Measurements from ENCODE around the gene NMNAT2. TPM values are rescaled to one million over a fixed set of nuclear protein-coding genes. Genes with fewer than 3 reads are reported as not detected.
"Not testable (repeated sequence)": the region's sequence is repeated elsewhere in the genome, so short reads cannot be mapped to it uniquely, and the experiment has no call there.

Gene NMNAT2
- total RNA-seq, 1 donor from 2014 or later = 1.2 TPM

GRCh38 chr1:183249941-183250452 lies 168.2 kb downstream of the NMNAT2 start:
- no peak for ATAC-seq
- DNase-seq = no peak
- intact Hi-C loops (cut with micrococcal nuclease) = no loop called here

DNA sequence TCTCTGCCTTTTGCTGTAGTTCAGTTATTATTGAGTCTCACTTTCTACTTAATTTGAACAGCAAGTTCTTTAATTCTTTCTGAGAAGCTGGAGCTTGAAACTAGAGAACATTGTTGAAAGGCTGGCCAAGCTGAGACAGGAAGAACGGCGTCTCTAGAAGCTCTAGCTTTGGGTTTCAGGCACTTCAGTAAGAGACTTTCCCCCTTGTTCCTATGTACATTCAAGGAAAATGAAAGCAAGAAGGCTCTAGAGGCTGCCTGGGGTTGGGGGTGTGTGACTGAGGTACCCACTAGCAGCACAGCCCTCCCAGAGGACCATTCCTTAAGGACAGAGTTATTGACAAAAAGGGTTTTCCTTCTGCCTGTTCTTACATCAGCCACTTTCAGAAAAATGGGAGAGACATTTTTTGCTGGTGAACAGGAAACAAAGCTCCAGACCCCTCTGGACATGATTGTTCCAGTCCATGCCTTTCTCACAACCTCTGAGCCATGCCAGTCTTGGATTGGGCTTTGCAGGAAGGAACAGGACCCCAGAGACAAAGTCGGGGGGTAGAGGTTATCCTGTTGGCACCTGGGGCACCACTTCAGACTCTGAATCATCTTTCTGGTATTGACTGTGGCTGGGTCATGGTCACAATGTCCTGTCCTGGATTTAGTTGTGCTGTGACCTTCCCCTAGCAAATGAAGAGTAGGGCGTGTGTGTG lies 169.0 kb downstream of the NMNAT2 start:
- intact Hi-C loops (cut with micrococcal nuclease) = no loop called here
- no peak for DNase-seq
- no peak for ATAC-seq

DNA sequence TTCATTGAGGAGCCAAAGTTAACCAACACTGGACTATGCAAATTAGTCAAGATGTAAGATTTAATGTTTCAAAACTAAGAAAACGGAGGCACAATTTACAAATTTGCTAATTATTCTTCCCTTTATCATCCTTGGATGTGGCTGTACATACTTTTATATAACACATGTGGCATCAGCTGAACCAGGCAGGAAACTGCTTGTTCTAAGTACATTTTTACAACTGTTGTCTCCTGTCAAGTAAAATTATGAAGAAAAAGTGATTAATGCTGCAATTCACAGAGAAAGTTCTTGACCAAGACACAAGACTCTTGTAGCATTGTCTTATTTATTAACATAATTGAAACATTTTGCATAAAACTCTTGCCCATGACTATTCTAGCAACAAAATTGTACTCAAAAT lies 170.2 kb downstream of the NMNAT2 start:
- ATAC-seq = no peak
- intact Hi-C loops (cut with micrococcal nuclease) = no loop called here
- DNase-seq = no peak

- ATAC-seq (no peak), DNase-seq (no peak)
- intact Hi-C loops (cut with micrococcal nuclease) = no loop called here
Measured at GRCh38 chr1:183247484-183247883, 170.7 kb downstream of the NMNAT2 start.

GRCh38 chr1:183247066-183247465 lies 171.1 kb downstream of the NMNAT2 start:
- ATAC-seq = no peak

GRCh38 chr1:183246436-183246835 lies 171.7 kb downstream of the NMNAT2 start:
- intact Hi-C loops (cut with micrococcal nuclease) = no loop called here
- DNase-seq (no peak), ATAC-seq (no peak)

More at GRCh38 chr1:183247066-183247465, 171.1 kb downstream of the NMNAT2 start:
- no peak for DNase-seq
- intact Hi-C loops (cut with micrococcal nuclease) = no loop called here

GRCh38 chr1:183245357-183245756 lies 172.8 kb downstream of the NMNAT2 start:
- intact Hi-C loops (cut with micrococcal nuclease) = no loop called here
- ATAC-seq (no peak), DNase-seq (no peak)

GRCh38 chr1:183244466-183244865 lies 173.7 kb downstream of the NMNAT2 start:
- intact Hi-C loops (cut with micrococcal nuclease) = no loop called here
- peak; percentile 47 for ATAC-seq

GRCh38 chr1:183243161-183244050 lies 174.8 kb downstream of the NMNAT2 start:
- DNase-seq (peak; percentile 76), ATAC-seq (peak; percentile 66)
- intact Hi-C loops (cut with micrococcal nuclease) = no loop called here

More at GRCh38 chr1:183244466-183244865, 173.7 kb downstream of the NMNAT2 start:
- peak; percentile 87 for DNase-seq

DNA sequence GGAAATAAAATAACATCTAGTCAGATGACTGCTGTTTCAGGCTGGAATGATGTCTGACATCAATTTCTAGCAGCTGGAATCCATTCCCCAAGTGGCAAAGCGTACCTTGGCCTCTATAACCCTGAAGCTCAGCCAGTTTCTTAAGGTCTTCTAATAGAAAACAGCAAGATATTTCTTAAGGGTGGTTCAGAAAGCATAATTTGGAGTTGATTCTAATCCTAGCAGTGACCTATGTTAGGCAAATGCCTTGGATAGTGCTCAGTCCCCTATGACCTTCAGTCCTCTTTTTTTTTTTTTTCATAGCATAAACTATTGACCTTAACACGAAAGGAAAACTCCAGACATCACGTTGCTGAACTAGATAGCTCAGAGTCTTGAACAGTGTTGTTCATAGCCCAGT lies 175.6 kb downstream of the NMNAT2 start:
- ATAC-seq = peak; percentile 44
- intact Hi-C loops (cut with micrococcal nuclease) = no loop called here
- DNase-seq = no peak

DNA sequence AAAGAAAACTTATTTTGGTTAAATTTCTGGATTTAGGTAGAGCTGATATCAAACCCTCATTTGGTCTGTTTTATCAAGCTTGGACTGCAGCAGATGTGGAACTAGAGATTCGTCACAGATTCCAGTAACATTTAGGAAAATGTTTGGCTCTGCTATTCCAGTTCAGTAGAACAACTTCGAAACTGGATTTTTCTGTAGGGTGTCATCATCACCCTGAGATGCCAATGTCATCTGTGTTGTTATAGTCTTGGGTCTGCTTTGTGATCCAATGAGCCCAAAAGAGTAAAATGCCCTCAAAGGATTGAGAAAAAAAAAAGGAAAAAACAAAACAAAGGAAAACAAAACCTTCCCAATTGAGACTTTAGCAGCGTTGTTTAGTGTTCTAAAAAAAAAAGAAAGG lies 176.7 kb downstream of the NMNAT2 start:
- intact Hi-C loops (cut with micrococcal nuclease) = no loop called here
- no peak for ATAC-seq

GRCh38 chr1:183240853-183241252 lies 177.3 kb downstream of the NMNAT2 start:
- ATAC-seq; intact Hi-C loops (cut with micrococcal nuclease); DNase-seq: not testable (repeated sequence)

More for the DNA sequence above, 176.7 kb downstream of the NMNAT2 start:
- DNase-seq = no peak

DNA sequence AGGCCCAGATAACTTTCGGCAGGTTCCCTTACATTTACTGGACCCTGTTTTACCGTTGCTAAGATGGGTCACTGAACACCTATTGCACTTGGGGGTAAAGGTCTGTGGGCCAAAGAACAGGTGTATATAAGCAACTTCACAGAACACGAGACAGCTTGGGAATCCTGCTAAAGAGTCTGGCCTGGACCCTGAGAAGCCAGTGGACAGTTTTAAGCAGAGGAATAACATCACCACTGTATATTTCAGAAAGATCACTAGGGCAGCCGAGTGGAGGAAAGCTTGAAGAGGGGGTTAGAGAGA lies 177.7 kb downstream of the NMNAT2 start:
- intact Hi-C loops (cut with micrococcal nuclease) = no loop called here
- no peak for ATAC-seq
- DNase-seq = no peak

DNA sequence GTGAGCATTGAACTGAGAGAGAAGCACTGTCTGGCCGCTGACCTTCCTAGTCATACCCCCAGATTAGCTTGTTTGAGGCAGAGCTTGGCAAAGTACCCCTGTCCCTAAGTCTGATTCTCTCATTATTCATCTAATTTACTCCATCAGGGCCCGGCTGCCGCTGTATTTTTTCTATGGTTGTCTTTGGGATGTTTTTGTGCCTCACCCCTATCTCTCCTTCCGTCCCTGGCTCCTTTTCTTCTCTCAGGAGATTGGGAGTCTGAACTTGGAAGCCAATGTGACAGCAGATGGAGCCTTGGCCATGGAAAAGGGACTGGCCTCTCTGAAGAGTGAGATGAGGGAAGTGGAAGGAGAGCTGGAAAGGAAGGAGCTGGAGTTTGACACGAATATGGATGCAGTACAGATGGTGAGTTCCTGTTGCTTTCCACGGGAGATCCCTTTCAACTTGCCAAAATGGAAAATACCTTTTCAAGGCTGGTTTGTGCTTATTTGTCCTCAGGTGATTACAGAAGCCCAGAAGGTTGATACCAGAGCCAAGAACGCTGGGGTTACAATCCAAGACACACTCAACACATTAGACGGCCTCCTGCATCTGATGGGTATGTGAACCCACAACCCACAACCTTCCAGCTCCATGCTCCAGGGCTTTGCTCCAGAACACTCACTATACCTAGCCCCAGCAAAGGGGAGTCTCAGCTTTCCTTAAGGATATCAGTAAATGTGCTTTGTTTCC lies 178.2 kb downstream of the NMNAT2 start:
- intact Hi-C loops (cut with micrococcal nuclease) = loop anchor here (10.0 kb wide), 1 partner anchor 95 kb away; no protein-coding TSS in a partner anchor
- DNase-seq (peak; percentile 63), ATAC-seq (peak; percentile 55)

- no peak for DNase-seq
- no peak for ATAC-seq
- intact Hi-C loops (cut with micrococcal nuclease) = loop anchor here (10.0 kb wide), 1 partner anchor 94 kb away; no protein-coding TSS in a partner anchor
Measured at GRCh38 chr1:183239220-183239742, 178.9 kb downstream of the NMNAT2 start.

- intact Hi-C loops (cut with micrococcal nuclease) = loop anchor here (10.0 kb wide), 1 partner anchor 93 kb away; no protein-coding TSS in a partner anchor
- DNase-seq = no peak
- ATAC-seq = no peak
Measured at GRCh38 chr1:183238071-183238470, 180.1 kb downstream of the NMNAT2 start.

DNA sequence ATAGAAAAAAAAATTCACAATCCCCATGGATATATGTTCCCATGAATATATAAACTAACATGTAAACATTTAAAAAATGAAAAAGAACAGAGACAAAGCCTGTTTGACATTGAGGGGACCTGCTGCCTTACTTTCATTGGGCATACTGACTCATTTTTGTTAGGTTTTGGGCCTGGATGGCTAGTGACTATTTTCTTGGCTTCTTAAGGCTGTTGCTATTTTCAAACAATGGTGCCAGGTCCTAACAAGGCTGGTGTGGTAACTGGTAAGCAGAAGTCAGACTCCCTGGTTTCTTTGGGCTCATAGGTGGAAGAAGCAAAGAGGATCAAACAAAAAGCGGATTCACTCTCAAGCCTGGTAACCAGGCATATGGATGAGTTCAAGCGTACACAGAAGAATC lies 181.1 kb downstream of the NMNAT2 start:
- no peak for DNase-seq
- intact Hi-C loops (cut with micrococcal nuclease) = loop anchor here (10.0 kb wide), 1 partner anchor 92 kb away; no protein-coding TSS in a partner anchor
- ATAC-seq = no peak

- intact Hi-C loops (cut with micrococcal nuclease) = loop anchor here (10.0 kb wide), 1 partner anchor 91 kb away; no protein-coding TSS in a partner anchor
- no peak for ATAC-seq
- DNase-seq = no peak
Measured at GRCh38 chr1:183236158-183236725, 181.9 kb downstream of the NMNAT2 start.

- ATAC-seq (no peak), DNase-seq (no peak)
- intact Hi-C loops (cut with micrococcal nuclease) = loop anchor here (10.0 kb wide), 1 partner anchor 91 kb away; no protein-coding TSS in a partner anchor
Measured at GRCh38 chr1:183235503-183235902, 182.7 kb downstream of the NMNAT2 start.

Data from left ventricle myocardium superior (tissue), 1 donor.